ENCODE measurements around the gene SLC6A11.
A peak's percentile ranks its signal among the peaks of the same experiment; 100 is the strongest.

SLC6A11 gene

GRCh38 chr3:10957976-10958749 lies 142.1 kb downstream of the SLC6A11 start:
- peak; percentile 99 for DNase-seq

DNA sequence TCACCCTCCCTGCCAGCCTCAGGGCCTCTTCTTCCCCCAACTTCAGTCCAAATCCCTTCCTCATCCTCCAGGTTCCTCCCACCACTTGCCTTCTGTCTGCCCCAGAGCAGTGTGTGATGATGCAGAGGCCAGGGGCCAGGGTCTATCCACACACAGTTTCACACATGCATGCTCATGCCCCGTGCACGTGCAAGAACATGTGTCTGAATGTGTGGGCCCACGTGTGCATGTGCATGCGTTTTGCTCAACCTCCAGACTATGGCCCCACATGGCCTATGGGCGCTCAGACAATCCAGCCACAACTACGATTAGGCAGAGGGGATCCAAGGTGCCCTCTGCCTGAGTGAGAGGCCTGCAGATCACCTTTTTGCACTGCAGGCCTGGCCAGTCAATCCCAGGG lies 144.2 kb downstream of the SLC6A11 start:
- no peak for DNase-seq

GRCh38 chr3:10961921-10962320 lies 145.9 kb downstream of the SLC6A11 start:
- peak; percentile 47 for DNase-seq

GRCh38 chr3:10962481-10963036 lies 146.5 kb downstream of the SLC6A11 start:
- peak; percentile 97 for DNase-seq

DNA sequence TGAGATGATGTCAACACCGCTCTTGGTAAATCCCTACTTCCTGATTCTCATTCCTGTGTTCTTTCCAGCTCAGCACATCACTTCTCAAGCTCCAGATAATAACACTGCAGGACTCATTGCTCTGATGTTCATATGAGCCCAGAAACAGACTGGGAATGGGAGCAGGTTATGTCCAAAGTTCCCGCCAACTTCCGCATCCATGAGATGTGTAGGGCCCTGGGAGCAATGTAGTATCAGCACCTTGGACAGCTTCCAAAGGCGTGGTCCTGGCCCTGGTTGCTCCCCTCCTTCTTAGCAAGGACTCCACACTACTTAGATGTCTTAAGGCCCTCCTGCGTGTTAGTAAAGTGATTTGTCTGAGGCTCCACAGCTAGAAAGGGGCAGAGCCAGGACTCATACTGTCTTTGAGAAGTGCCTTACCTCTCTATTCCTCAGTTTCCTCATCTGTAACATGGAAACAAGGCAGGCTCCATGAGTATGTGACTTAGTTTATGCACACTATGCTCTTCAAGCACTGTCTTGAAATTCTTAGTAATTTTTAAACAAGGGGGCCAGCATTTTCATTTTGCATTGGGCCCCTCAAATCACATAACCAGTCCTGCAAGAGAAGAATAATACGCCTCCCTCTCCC lies 148.6 kb downstream of the SLC6A11 start:
- peak; percentile 2 for DNase-seq

DNA sequence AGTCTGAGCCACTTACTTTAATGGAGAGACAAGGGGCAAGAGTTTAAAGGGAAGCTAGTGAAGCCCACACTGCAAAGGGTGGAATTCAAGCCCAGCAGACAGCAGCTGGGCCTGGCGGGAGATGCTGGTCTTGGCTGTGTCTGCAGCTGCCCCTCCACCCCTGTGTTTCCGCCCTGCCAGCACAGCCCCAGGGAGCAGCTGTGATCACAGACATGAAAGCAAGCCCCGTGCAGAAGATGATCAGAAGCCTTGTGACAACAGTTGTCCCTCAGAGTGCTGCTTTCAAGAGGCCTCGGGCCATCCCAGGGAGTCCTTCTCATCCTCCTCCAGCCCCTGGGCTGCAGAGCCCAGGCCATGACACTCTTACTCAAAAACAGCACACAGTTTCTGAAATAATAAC lies 152.4 kb downstream of the SLC6A11 start:
- peak; percentile 61 for DNase-seq

GRCh38 chr3:10970306-10970960 lies 154.4 kb downstream of the SLC6A11 start:
- no peak for DNase-seq

DNA sequence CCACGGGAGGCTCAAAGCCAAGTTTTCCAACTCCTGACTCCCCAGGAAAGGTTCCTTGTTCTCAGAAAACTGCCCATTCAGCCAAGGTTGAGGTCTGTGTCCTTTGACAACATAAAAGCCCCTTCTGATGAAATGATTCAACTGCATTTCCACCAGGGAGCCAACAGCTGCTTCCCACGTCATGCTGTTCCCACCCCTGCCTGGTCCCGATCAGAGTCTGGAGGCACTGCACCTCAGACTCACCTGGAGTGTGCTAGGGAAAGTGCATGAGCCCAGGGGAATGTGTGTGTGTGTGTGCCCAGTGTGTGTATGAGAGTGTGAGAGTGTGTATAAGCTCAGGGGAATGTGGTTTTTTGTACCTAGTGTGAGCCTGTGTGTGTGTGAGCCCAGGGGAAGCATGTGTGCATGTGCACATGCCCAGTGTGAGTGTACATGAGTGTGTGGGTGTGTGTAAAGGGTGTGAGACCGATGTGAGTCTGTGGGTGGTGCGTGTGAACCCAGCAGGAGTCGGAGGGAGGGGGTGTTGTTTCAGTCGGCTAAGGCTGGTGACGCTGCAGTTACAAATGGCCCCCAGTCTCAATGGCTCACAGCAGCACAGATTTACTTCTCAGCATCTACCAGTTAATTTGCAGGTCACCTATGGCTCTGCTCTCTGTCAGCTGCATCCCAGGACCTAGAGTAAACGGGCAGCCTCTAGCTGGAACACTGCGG lies 156.2 kb downstream of the SLC6A11 start:
- DNase-seq, result no peak

GRCh38 chr3:10973046-10973595 lies 157.1 kb downstream of the SLC6A11 start:
- no peak for DNase-seq

DNA sequence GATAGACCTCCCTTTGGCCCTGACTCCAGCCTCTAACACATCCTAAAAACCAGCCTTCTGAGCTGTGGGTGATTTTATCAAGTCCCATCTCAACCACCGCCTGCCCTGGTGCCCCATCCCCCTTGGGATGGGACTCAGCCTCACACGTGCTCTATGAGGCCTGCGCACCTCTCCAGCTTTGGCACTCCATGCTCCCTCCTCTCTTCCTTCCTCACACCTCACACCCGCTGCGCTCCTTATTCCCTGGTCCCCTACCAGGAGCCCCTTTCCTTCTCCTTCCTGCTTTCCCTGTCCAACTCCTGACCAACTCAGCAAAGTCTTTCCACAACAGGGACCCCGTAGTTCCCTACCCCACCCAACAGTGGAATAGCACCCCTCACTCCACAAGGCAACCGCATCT lies 158.1 kb downstream of the SLC6A11 start:
- DNase-seq, result no peak

GRCh38 chr3:10974746-10975375 lies 158.8 kb downstream of the SLC6A11 start:
- no peak for DNase-seq

DNA sequence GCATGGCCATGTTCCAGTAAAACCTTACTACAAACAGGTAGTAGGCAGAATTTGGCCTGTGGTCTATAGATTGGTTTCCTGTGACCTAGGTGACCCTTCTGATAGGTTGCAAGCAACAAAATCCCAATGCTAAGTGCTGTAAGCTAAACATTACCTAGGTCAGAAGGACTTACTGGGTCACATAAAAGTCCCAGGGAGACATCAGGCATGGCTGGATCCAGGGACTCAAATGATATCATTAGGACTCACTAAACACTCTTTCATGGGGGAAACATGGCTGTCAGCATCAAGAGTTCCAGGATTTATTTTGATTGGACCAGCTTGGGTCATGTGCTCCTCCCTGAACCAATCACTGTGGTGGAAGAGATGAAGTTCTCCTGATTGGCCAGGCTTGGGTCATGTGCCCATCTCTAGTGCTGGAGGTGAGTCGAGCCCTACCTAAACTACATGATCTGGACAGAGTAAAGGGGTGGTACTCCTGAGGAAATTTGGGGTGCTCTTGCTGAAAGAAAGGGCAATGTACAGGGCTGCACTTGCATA lies 159.7 kb downstream of the SLC6A11 start:
- no peak for DNase-seq

GRCh38 chr3:10976770-10977169 lies 160.7 kb downstream of the SLC6A11 start:
- DNase-seq, result no peak

DNA sequence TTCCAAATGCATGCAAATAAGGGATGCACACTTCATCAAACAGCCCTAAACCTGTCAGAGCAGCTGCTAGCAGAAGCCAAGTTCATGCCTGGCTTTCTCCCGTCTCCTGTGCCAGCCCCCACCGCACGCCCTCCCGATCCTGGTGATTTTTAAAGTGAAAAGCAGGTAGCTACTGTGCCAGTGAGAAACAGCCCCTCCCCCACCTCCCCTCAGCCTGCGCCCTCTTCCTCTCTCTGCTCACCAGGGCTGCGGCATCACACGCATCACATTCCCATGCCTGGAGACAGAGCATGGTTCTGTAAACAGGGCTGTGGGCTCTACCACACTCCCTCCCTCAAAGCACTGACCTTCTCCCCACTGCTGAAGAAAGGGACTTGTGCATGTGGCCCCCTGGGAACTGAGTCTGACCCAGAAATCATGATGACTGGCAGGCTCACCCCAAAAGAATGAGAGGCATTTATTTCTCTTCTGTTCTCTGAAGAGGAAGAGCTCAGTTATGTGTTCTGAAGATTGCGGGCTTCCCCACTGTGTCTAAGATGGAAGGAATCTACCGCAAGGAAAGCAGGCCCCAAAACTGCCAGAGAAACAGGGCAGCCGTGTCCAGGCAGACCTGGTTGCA lies 162.0 kb downstream of the SLC6A11 start:
- no peak for DNase-seq

GRCh38 chr3:10978956-10979355 lies 162.9 kb downstream of the SLC6A11 start:
- no peak for DNase-seq

DNA sequence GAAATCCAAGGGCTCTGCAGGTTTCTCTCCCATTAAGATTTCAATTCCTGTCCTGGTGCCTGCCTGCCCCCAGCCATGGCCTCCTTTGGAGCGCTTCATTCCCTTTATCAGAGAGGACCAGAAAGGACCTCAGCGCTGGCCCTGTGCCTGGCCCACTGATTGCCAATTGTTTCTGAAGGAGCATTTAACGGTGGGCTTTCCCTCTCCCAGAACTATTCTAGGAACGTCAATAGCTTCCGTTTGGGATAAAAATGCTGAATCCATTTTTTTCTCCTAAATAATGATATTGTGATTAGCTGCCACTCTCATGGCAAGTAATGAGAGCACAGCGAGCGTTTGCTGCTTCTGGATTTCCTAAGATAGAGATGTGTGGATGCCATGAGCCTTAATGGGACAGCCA lies 164.3 kb downstream of the SLC6A11 start:
- no peak for DNase-seq

DNA sequence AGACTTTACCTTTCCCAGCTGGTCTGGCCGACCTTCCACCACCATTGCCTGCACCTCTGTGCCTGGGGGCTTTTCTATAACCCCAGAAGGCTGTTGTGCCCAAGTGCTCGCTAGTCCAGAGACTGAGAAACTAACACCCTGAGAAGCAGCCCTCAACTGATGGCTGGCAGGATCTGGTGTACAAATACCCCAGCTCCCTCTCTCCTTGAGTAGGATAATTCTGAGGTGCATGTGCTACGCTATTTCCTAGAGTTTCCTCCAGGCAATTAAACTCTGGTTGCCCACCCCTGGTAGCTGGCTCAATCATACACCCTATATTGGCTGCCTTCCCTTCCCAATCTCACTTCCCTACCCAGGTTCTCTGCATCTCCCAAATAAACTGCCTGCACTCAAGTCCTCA lies 165.0 kb downstream of the SLC6A11 start:
- no peak for DNase-seq

DNA sequence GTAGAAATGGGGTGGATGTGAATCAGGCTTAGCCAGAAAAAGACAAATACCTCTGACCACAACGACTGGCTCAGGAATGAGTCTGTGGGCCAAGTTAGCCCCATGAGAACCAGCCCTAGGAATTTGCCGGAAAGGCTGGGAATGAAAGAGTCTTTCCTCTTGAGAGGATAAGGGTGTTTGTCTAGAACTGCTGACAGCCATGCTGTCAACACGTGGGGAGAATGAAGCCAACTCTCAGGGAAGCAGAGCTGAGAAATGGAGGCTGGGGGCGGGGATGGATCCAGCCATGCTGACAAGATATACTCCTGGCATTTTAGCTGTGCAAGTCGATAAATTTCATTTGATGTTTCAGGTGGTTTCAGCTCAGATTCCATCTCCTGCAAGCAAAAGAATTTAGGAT lies 165.9 kb downstream of the SLC6A11 start:
- DNase-seq, result peak; percentile 17

DNA sequence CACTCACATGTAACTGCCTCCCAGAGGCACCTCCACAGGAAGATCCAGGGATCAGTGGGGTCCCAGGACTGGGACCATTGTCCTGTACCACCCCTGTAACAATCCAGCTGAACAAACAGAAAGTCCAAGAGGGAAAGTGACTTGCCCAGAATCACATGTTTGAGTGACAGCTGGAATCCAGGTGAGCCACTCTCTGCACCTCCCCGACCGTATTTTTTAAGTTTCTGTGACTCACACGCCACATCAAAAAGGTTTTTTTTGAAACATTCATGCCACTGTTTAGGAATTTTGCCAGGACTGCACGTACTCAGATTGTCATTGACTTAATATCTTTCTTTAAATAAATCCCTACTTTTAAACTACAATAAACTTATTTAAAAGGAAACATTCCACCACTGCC lies 166.8 kb downstream of the SLC6A11 start:
- DNase-seq, result no peak

DNA sequence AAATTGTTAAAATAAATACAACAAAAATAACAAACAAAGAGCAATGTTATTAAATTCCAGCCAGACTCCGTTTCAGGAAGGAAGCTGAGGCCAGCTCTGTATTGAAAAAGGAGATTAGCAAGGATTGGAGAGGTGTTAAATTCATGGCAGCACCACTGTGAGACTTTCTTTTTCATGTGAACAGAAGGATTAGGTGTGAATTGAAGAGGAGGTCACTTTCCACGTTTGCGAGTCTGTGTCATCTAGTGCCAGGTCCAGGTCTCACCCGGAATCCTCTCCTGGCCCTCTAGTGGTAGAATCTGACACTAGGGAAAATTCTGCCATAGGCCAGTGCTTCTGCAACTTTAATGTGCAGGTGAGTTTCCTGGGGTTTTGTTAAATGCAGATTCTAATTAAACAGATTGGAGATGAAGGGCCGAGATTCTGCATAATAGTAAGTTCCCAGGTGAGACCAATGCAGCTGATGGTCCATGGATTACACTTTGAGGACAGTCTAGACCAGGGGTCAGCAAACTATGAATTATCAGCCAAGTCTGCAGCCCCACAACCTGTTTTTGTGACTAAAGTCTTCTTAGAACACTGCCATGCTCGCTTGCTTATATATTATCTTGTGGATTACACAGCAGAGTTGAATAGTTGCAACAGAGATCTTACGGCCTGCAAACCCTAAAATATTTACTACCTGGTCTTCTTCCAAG lies 167.3 kb downstream of the SLC6A11 start:
- DNase-seq, result peak; percentile 63

GRCh38 chr3:10984371-10984896 lies 168.4 kb downstream of the SLC6A11 start:
- no peak for DNase-seq
